Adipose tissue (tissue), 3 donors: ENCODE measurements around the gene UBE2A. TPM values are rescaled to one million over a fixed set of nuclear protein-coding genes. Genes with fewer than 3 reads are reported as not detected.

Experiments
- H3K27ac ChIP-seq: one replicate; pipeline ENCODE4 v1.5.1; 2013; ENCODE audit warnings: low read depth, low read length
- WGBS, 3 donors: extraction: QIAGEN DNeasy Blood & Tissue Kit; methylation state at CpG; one replicate each; pipeline ENCODE4 v1.1.7; 2013; 5-methylcytosine and 5-hydroxymethylcytosine counted together
- polyA plus RNA-seq, 3 donors: library from polyadenylated mRNA; stranded (reverse); fragments of 200-250 nt; gene quantifications; one replicate each; pipeline ENCODE4 v1.2.3, GENCODE V29; 2013
- donor health status: healthy with polysubstance abuse.
- donor health status: Bipolar disorder and iron deficiency.
- donor health status: healthy.

Gene UBE2A
- polyA plus RNA-seq: 10 to 100 TPM; 16.5 to 58.0 (median 43.1) TPM

GRCh38 chrX:119574394-119575266 lies at the start of gene UBE2A:
UBE2A (plus strand) TSS chrX:119574563; CDS start chrX:119574712, 149 bp downstream.
- H3K27ac ChIP-seq: no peak within 1 kb of the TSS
- WGBS, 3 donors: 0 to 29% (median 1%) methylated on average over 64 to 86 of the region's 86 CpGs

GRCh38 chrX:119529345-119530276 lies 44.8 kb upstream of the UBE2A start:
- WGBS, 3 donors: 55 to 83% (median 64%) methylated on average over 9 of the region's 9 CpGs

GRCh38 chrX:119537487-119537886 lies 36.9 kb upstream of the UBE2A start:
- WGBS, 3 donors: 64 to 94% (median 69%) methylated on average over 3 of the region's 3 CpGs
- H3K27ac ChIP-seq: no peak overlapping the region

More at GRCh38 chrX:119529345-119530276, 44.8 kb upstream of the UBE2A start:
- no peak overlapping the region for H3K27ac ChIP-seq

- WGBS, 3 donors: 27 to 52% (median 52%) methylated on average over 2 of the region's 2 CpGs
- no peak overlapping the region for H3K27ac ChIP-seq
Observed at GRCh38 chrX:119539872-119540271, 34.5 kb upstream of the UBE2A start.

- WGBS, 3 donors: 59 to 77% (median 68%) methylated on average over 4 of the region's 4 CpGs
- no peak overlapping the region for H3K27ac ChIP-seq
Observed at GRCh38 chrX:119541188-119541587, 33.2 kb upstream of the UBE2A start.

- 67 to 84% (median 72%) methylated on average over 7 of the region's 7 CpGs for WGBS, 3 donors
- H3K27ac ChIP-seq: no peak overlapping the region
Observed at GRCh38 chrX:119549327-119550016, 24.9 kb upstream of the UBE2A start.

GRCh38 chrX:119552508-119552907 lies 21.9 kb upstream of the UBE2A start:
- H3K27ac ChIP-seq: no peak overlapping the region
- 79 to 94% (median 91%) methylated on average over 3 of the region's 3 CpGs for WGBS, 3 donors

- 1 to 20% (median 3%) methylated on average over 18 to 27 of the region's 27 CpGs for WGBS, 3 donors
Observed at GRCh38 chrX:119565107-119565663, 9.2 kb upstream of the UBE2A start, which contains the start of gene STEEP1. STEEP1 (minus strand) TSS chrX:119565409; CDS start chrX:119565355, 54 bp downstream.

GRCh38 chrX:119570351-119570835 lies 4.0 kb upstream of the UBE2A start:
- 88 to 95% (median 93%) methylated on average over 5 to 6 of the region's 6 CpGs for WGBS, 3 donors
- no peak overlapping the region for H3K27ac ChIP-seq

More at GRCh38 chrX:119565107-119565663, 9.2 kb upstream of the UBE2A start, which contains the start of gene STEEP1:
- no peak within 1 kb of the TSS for H3K27ac ChIP-seq

GRCh38 chrX:119573222-119573621 lies 1.1 kb upstream of the UBE2A start:
- 42 to 58% (median 51%) methylated on average over 3 of the region's 3 CpGs for WGBS, 3 donors
- H3K27ac ChIP-seq: no peak overlapping the region

- WGBS, 3 donors: 0 to 28% (median 1%) methylated on average over 24 to 30 of the region's 30 CpGs
- H3K27ac ChIP-seq: no peak overlapping the region
Observed at GRCh38 chrX:119573840-119574393, 446 bp upstream of the UBE2A start.

GRCh38 chrX:119579414-119579813 lies 5.1 kb downstream of the UBE2A start:
- no peak overlapping the region for H3K27ac ChIP-seq

- WGBS, 3 donors: 53 to 58% (median 57%) methylated on average over 2 of the region's 2 CpGs
- H3K27ac ChIP-seq: no peak overlapping the region
Observed at GRCh38 chrX:119583431-119584059, 9.2 kb downstream of the UBE2A start.

GRCh38 chrX:119589810-119590209 lies 15.4 kb downstream of the UBE2A start:
- WGBS, 3 donors: 94 to 95% (median 94%) methylated on average over 5 of the region's 5 CpGs
- no peak overlapping the region for H3K27ac ChIP-seq

GRCh38 chrX:119602701-119603255 lies 28.4 kb downstream of the UBE2A start:
- H3K27ac ChIP-seq: no peak overlapping the region
- 76 to 84% (median 78%) methylated on average over 9 of the region's 9 CpGs for WGBS, 3 donors

GRCh38 chrX:119604766-119605463 lies 30.6 kb downstream of the UBE2A start:
- 18 to 35% (median 34%) methylated on average over 12 to 17 of the region's 17 CpGs for WGBS, 3 donors
- no peak overlapping the region for H3K27ac ChIP-seq
